ENCODE results near the gene CRB1. TPM values are rescaled to one million over a fixed set of nuclear protein-coding genes. Genes with fewer than 3 reads are reported as not detected.

The CRB1 gene
- total and polyA plus RNA-seq, 8 donors: 0.08 to 0.73 TPM; not detected in 6

DNA sequence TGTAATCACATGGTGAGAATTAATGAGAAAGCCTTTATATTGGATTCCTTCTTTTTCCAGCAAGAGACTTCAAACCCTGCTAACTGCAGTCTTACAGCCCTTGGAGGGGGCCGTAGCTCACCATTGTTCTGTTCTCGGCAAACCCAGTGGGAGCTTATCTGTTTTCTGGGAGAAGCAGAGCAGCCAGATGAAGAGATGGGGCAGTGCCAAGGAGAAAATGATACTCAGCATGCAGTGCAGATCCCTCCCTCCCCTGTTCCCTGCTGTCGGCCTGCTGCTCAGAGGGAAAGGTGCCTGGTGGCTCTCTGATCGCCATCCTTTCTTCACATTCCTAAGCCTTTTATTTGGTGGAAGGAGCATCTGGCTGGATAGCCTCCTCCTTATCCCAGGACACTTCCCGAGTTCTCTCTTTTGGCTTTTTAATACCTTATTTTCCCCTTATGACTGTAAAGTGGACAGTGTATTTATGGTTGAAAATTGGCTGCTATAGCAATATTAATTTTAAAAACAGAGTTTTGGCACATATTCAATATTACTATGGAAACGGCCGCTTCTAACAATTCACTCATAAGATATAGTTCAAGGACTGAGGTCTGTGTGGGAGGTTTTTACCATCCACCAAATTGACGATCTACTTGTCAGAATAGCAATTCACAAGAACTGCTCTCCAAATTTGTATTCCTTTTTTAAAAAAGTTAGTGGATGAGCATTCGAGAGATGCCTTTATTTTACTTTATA, 203.4 kb downstream of the CRB1 start:
- no peaks in the 10 kb centered on the region for H3K4me1 ChIP-seq
- intact Hi-C loops (cut with DNase I; ENCODE audit: low total_unique reads): no loop called here
- no peak overlapping the region for H3K27ac ChIP-seq
- no peaks in the 10 kb centered on the region for H3K27me3 ChIP-seq
- no peaks in the 10 kb centered on the region for H3K9me3 ChIP-seq
- DNase-seq: peak in 1 of 2 donors; percentile 54
- WGBS, 5 donors: 56 to 64% (median 60%) methylated on average over 9 of the region's 9 CpGs
- H3K4me3 ChIP-seq: no peak overlapping the region
- TF ChIP-seq POLR2AphosphoS5 (IDR thresholded peaks at IDR 0.05) (no peak), EP300 (IDR thresholded peaks at IDR 0.05) (no peak), POLR2A (IDR thresholded peaks at IDR 0.05) (no peak)
- TF ChIP-seq, protein P1, sequence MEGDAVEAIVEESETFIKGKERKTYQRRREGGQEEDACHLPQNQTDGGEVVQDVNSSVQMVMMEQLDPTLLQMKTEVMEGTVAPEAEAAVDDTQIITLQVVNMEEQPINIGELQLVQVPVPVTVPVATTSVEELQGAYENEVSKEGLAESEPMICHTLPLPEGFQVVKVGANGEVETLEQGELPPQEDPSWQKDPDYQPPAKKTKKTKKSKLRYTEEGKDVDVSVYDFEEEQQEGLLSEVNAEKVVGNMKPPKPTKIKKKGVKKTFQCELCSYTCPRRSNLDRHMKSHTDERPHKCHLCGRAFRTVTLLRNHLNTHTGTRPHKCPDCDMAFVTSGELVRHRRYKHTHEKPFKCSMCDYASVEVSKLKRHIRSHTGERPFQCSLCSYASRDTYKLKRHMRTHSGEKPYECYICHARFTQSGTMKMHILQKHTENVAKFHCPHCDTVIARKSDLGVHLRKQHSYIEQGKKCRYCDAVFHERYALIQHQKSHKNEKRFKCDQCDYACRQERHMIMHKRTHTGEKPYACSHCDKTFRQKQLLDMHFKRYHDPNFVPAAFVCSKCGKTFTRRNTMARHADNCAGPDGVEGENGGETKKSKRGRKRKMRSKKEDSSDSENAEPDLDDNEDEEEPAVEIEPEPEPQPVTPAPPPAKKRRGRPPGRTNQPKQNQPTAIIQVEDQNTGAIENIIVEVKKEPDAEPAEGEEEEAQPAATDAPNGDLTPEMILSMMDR (IDR thresholded peaks at IDR 0.05): no peak
- no peaks in the 10 kb centered on the region for H3K36me3 ChIP-seq

DNA sequence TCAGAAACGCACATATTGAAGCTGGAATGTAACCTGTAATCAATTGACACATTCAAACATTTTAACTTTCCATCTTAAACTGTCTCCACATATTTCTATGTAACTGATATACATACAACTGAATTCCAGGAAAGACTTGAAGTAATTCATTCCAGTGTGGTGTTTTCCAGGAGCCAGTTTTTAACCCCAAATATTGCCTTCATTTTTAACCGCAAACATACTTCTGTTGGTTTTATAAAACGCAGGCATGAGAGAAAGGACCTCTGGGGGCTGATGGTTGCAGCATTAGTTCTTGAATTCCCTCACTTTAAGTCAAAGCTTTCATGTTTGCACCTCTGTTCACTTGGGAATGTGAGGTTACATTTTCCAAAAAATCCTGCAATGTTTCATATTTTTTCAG, 204.1 kb downstream of the CRB1 start:
- TF ChIP-seq, protein P1 (IDR thresholded peaks at IDR 0.05): no peak
- TF ChIP-seq POLR2AphosphoS5 (IDR thresholded peaks at IDR 0.05) (no peak), EP300 (IDR thresholded peaks at IDR 0.05) (no peak), POLR2A (IDR thresholded peaks at IDR 0.05) (no peak)
- no peak for DNase-seq
- Histone ChIP-seq H3K27ac (no peak overlapping the region), H3K27me3 (no peaks in the 10 kb centered on the region), H3K4me3 (no peak overlapping the region), H3K36me3 (no peaks in the 10 kb centered on the region), H3K9me3 (no peaks in the 10 kb centered on the region), H3K4me1 (no peaks in the 10 kb centered on the region)
- 83 to 89% (median 85%) methylated on average over 3 of the region's 3 CpGs for WGBS, 5 donors
- intact Hi-C loops (cut with DNase I; ENCODE audit: low total_unique reads): no loop called here

DNA sequence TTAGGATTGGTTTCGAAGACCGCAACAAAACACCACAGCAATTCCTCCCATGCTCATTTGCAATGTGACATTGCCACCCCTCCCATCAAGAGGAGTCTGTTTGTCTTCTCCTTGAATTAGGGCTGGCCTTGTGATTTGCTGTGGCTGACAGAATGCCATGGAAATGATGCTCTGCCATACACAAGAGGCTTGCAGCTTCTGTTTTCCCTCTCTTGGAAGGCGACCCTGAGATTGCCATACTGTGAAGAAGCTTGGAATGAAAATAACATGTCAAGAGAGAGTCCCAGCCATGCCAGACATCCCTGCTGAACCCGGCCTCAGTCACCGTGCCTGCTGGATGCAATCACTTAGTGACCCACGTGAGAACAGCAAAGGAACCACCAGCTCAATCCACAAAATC, 212.4 kb downstream of the CRB1 start:
- H3K27me3 ChIP-seq: no peaks in the 10 kb centered on the region
- H3K4me1 ChIP-seq: no peaks in the 10 kb centered on the region
- no peaks in the 10 kb centered on the region for H3K9me3 ChIP-seq
- no peaks in the 10 kb centered on the region for H3K36me3 ChIP-seq
- WGBS, 5 donors: 85 to 93% (median 89%) methylated on average over 6 of the region's 6 CpGs
- no peak for TF ChIP-seq POLR2A (IDR thresholded peaks at IDR 0.05)
- no peak for TF ChIP-seq EP300 (IDR thresholded peaks at IDR 0.05)
- TF ChIP-seq, protein P1 (IDR thresholded peaks at IDR 0.05): no peak
- no peak for TF ChIP-seq POLR2AphosphoS5 (IDR thresholded peaks at IDR 0.05)
- H3K27ac ChIP-seq: no peak overlapping the region
- intact Hi-C loops (cut with DNase I; ENCODE audit: low total_unique reads): no loop called here
- no peak overlapping the region for H3K4me3 ChIP-seq
- no peak for DNase-seq

- peak in 1 of 2 donors; percentile 52 for DNase-seq
- H3K27me3 ChIP-seq: no peaks in the 10 kb centered on the region
- WGBS, 5 donors: 38 to 55% (median 48%) methylated on average over 4 of the region's 4 CpGs
- TF ChIP-seq, protein P1 (IDR thresholded peaks at IDR 0.05): no peak
- TF ChIP-seq POLR2AphosphoS5 (IDR thresholded peaks at IDR 0.05) (no peak), POLR2A (IDR thresholded peaks at IDR 0.05) (no peak), EP300 (IDR thresholded peaks at IDR 0.05) (no peak)
- H3K9me3 ChIP-seq: no peaks in the 10 kb centered on the region
- intact Hi-C loops (cut with DNase I; ENCODE audit: low total_unique reads): no loop called here
- H3K4me3 ChIP-seq: no peak overlapping the region
- no peaks in the 10 kb centered on the region for H3K36me3 ChIP-seq
- H3K27ac ChIP-seq: no peak overlapping the region
- H3K4me1 ChIP-seq: no peaks in the 10 kb centered on the region
Observed at GRCh38 chr1:197481101-197481500, 213.0 kb downstream of the CRB1 start.
